Heart left ventricle (tissue), 13 donors: ENCODE measurements around the gene TRIP6.

ENCODE experiments used
- POLR2A ChIP-seq, 2 donors: fragments of 450-650 bp; IDR thresholded peaks; one replicate each; pipeline ENCODE4 v1.6.1; 2017; ENCODE audit warnings: antibody characterized with exemption in 2 of 2, mild to moderate bottlenecking in 2 of 2, moderate library complexity in 2 of 2
- TF ChIP-seq, protein P1 (sequence below), 12 donors: fragments of 200-600 bp; sonication (generic) in 4 of 12; IDR thresholded peaks; one replicate each; pipeline versions ENCODE4 v1.5.0 to v1.8.0; 2018 to 2022; ENCODE audit warnings: antibody characterized with exemption in 12 of 12, mild to moderate bottlenecking in 5 of 12
- donor health status: ischemic (EF 13 %, LVEDD 7.1; RV severe dilation, severe dysfunction).
- donor health status: DM: no; HTN: yes; CAD: no.
- donor health status: DM: no; HTN: no; CAD: no.
- donor health status: ischemic (EF 25% LVEDD 6.9; RV normal size, moderate dysfunction).
- donor health status: ischemic (EF 25% LVEDD 5.7; RV mildly dilated, moderate dysfunction).
- donor health status: ischemic (EF 35%, LVEDD 5.7; RV mildly dilated, moderate dysfunction).
- donor health status: nonischemic (EF 11% LVEDD 7.7; RV severe dilation, severe dysfunction).
- donor health status: DM: yes; HTN: yes; CAD: no.
- donor health status: PGD.
- donor health status: ischemic (EF 29% LVEDD 5.4; RV normal size, mild dysfunction).
- donor health status: nonischemic (EF 23%, LVEDD 6.1; RV moderate dilation, normal function).

- TF ChIP-seq, protein P1, sequence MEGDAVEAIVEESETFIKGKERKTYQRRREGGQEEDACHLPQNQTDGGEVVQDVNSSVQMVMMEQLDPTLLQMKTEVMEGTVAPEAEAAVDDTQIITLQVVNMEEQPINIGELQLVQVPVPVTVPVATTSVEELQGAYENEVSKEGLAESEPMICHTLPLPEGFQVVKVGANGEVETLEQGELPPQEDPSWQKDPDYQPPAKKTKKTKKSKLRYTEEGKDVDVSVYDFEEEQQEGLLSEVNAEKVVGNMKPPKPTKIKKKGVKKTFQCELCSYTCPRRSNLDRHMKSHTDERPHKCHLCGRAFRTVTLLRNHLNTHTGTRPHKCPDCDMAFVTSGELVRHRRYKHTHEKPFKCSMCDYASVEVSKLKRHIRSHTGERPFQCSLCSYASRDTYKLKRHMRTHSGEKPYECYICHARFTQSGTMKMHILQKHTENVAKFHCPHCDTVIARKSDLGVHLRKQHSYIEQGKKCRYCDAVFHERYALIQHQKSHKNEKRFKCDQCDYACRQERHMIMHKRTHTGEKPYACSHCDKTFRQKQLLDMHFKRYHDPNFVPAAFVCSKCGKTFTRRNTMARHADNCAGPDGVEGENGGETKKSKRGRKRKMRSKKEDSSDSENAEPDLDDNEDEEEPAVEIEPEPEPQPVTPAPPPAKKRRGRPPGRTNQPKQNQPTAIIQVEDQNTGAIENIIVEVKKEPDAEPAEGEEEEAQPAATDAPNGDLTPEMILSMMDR (IDR thresholded peaks at IDR 0.05) = no peak
- no peak for TF ChIP-seq POLR2A (IDR thresholded peaks at IDR 0.05)
Measured at GRCh38 chr7:100878685-100879084, 11.5 kb downstream of the TRIP6 start.
